GM12878 (cell line): ENCODE measurements around the gene SBNO2. TPM values are rescaled to one million over a fixed set of nuclear protein-coding genes. Genes with fewer than 3 reads are reported as not detected.

Experiments
- ATAC-seq: fragments of 200-7000 bp; cut with Tn5 transposase; 3 replicates; pipeline ENCODE4 v1.9.1; 2020; ENCODE audit warnings: mild to moderate bottlenecking, moderate library complexity
- BruUV-seq: library from RNA; stranded (reverse); fragments of 400-500 nt; replicated peaks from 2 replicates; lab custom pipeline; 2021; lab: Mats Ljungman, UMichigan
- CTCF ChIA-PET: fragments of 300-600 bp; sonication (Branson Sonifier 250); formaldehyde crosslinking; extraction: SDS; loops from one replicate; lab custom pipeline; 2021; ENCODE audit warnings: inconsistent platforms; lab: Yijun Ruan, JAX
- POLR2A ChIA-PET: fragments of 350-600 bp; formaldehyde crosslinking; extraction: SDS; loops from one replicate; lab custom pipeline; 2021; ENCODE audit warnings: inconsistent platforms; lab: Charles Lee
- RAD21 ChIA-PET: fragments of 300-600 bp; sonication (Branson Sonifier 250); formaldehyde crosslinking; loops from one replicate; lab custom pipeline; 2023; ENCODE audit warnings: antibody characterized with exemption; ENCODE audit not compliant: unreplicated experiment; lab: Charles Lee
- SMC1A ChIA-PET: fragments of 300-600 bp; sonication (Branson Sonifier 250); formaldehyde crosslinking; loops from one replicate; lab custom pipeline; 2023; ENCODE audit not compliant: unreplicated experiment, uncharacterized antibody; lab: Charles Lee
- DNase-seq: peaks from one replicate; pipeline ENCODE4 v3.0.0-alpha.2; 2011; ENCODE audit warnings: low read depth, low spot score
- FAIRE-seq: peaks from 3 replicates; lab custom pipeline; 2011; peaks lifted over from hg19 to GRCh38; lab: Jason Lieb, UNC
- H2AFZ ChIP-seq: 2 replicates; pipeline ENCODE4 v1.6.0; 2011; ENCODE audit warnings: low read depth, low read length, control low read depth; ENCODE audit not compliant: control insufficient read depth
- H3K27ac ChIP-seq: 2 replicates; pipeline ENCODE4 v1.5.1; 2011; ENCODE audit warnings: control low read depth; ENCODE audit not compliant: control insufficient read depth, insufficient read depth
- H3K27me3 ChIP-seq, 2 experiments: replicated peaks in 1 of 2; 2 replicates each; pipeline versions ENCODE4 v1.6.0 to v1.6.1; 2011; ENCODE audit warnings: low read length in 1 of 2; ENCODE audit not compliant: control insufficient read depth in 2 of 2, insufficient read depth in 2 of 2
- H3K36me3 ChIP-seq, 2 experiments: 2 replicates each; pipeline ENCODE4 v1.5.1; 2011; ENCODE audit warnings: low read length in 1 of 2; ENCODE audit not compliant: control insufficient read depth in 2 of 2, insufficient read depth in 2 of 2
- H3K4me1 ChIP-seq: 2 replicates; pipeline ENCODE4 v1.6.1; 2011; ENCODE audit warnings: mild to moderate bottlenecking, low read length, moderate library complexity, mixed read lengths; ENCODE audit not compliant: control insufficient read depth, insufficient read depth
- H3K4me2 ChIP-seq: 2 replicates; pipeline ENCODE4 v1.6.0; 2011; ENCODE audit warnings: control low read depth; ENCODE audit not compliant: control insufficient read depth, insufficient read depth
- H3K4me3 ChIP-seq: fragments of 200-600 bp; sonication (generic); 2 replicates; pipeline ENCODE4 v1.5.1; 2016
- H3K79me2 ChIP-seq: 2 replicates; pipeline ENCODE4 v1.6.0; 2011; ENCODE audit warnings: low read length; ENCODE audit not compliant: control insufficient read depth, insufficient read depth
- H3K9ac ChIP-seq: 2 replicates; pipeline ENCODE4 v1.8.0; 2011; ENCODE audit warnings: low read length, control low read depth, mixed read lengths; ENCODE audit not compliant: control insufficient read depth, insufficient read depth
- H3K9me3 ChIP-seq: replicated peaks from 3 replicates; pipeline ENCODE4 v1.5.1; 2011; ENCODE audit warnings: mild to moderate bottlenecking, low read length; ENCODE audit not compliant: control insufficient read depth, insufficient read depth
- H4K20me1 ChIP-seq: 2 replicates; pipeline ENCODE4 v1.6.0; 2011; ENCODE audit not compliant: control insufficient read depth, insufficient read depth
- DPF2 ChIP-seq: fragments of 450-650 bp; IDR thresholded peaks from 2 replicates; pipeline ENCODE4 v1.6.1; 2017; ENCODE audit warnings: mild to moderate bottlenecking
- WGBS: methylation state at CpG from one replicate; pipeline ENCODE4 v1.1.6; 2016; ENCODE audit warnings: low lambda C conversion rate; ENCODE audit not compliant: insufficient replicate concordance, insufficient coverage; ENCODE audit errors: missing lambda C conversion rate; 5-methylcytosine and 5-hydroxymethylcytosine counted together
- in situ Hi-C: fragments of 300-500 bp; cut with MboI; formaldehyde crosslinking; loops from 9 replicates; pipeline ENCODE4 v1.14.3; 2018; ENCODE audit warnings: mixed read lengths
- intact Hi-C: fragments of 100-400 bp; cut with micrococcal nuclease; formaldehyde crosslinking; loops from one replicate; pipeline ENCODE4 v1.14.2; 2022; ENCODE audit not compliant: unreplicated experiment
- polyA plus RNA-seq, 11 experiments: library from polyadenylated mRNA; depleted of rRNA in 4 of 11; unstranded in 6 of 11; stranded (reverse) in 5 of 11; fragments of >200 nt; fragmentation: Nextera tagmentation in 4 of 11; fragmentation: Illumina TruSeq in 1 of 11; extraction: Ambion mirVana in 4 of 11; extraction: Trizol in 1 of 11; gene quantifications; 1 replicate in 1 of 11; 2 replicates in 10 of 11; pipeline versions ENCODE4 v1.2.1 to v1.2.3, GENCODE V29; 2011 to 2016; ENCODE audit warnings: inconsistent platforms in 2 of 11, missing spikeins in 2 of 11, low read depth in 1 of 11
- total RNA-seq, 4 experiments: library from RNA; depleted of rRNA in 3 of 4; stranded (reverse); fragments of >200 nt in 3 of 4; fragmentation: Illumina TruSeq in 1 of 4; extraction: Trizol in 1 of 4; gene quantifications; 2 replicates each; pipeline versions ENCODE4 v1.2.1 to v1.2.3, GENCODE V29; 2013 to 2021
- TF ChIP-seq, protein P1 (sequence below): fragments of 450-650 bp; IDR thresholded peaks from 2 replicates; pipeline ENCODE4 v1.6.1; 2014; ENCODE audit warnings: mild to moderate bottlenecking
- TF ChIP-seq, protein P2 (sequence below): IDR thresholded peaks from 2 replicates; pipeline ENCODE4 v1.6.1; 2011; ENCODE audit warnings: borderline replicate concordance, low read depth, mild to moderate bottlenecking, moderate library complexity, mixed read lengths, low read length; ENCODE audit not compliant: insufficient read depth; ENCODE audit errors: extremely low read length

The SBNO2 gene
- total and polyA plus RNA-seq, 10 of the 15 experiments (the other 5 are each of a cell fraction or from before 2014, with no cell fraction given): 0.08 to 44.6 (median 5.4) TPM

DNA sequence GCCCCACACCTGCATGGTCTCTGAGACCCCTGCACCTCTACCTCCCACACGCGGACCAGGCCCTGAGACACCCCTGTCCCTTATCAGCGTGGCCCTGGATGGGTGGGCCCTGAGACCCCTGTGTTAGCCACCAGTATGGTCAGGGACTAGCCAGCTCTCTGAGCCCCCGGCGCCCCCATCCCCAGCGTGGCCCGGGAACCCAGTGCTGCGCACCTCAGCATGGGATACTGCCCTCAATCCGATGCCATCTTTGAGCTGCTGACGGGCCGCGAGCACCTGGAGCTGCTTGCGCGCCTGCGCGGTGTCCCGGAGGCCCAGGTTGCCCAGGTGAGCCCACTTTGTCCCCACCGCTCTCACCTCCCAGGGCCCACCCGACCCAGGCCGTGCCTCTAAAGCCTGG, 112.1 kb downstream of the SBNO2 start (continued):
- TF ChIP-seq, protein P1, sequence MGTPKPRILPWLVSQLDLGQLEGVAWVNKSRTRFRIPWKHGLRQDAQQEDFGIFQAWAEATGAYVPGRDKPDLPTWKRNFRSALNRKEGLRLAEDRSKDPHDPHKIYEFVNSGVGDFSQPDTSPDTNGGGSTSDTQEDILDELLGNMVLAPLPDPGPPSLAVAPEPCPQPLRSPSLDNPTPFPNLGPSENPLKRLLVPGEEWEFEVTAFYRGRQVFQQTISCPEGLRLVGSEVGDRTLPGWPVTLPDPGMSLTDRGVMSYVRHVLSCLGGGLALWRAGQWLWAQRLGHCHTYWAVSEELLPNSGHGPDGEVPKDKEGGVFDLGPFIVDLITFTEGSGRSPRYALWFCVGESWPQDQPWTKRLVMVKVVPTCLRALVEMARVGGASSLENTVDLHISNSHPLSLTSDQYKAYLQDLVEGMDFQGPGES: no peak

DNA sequence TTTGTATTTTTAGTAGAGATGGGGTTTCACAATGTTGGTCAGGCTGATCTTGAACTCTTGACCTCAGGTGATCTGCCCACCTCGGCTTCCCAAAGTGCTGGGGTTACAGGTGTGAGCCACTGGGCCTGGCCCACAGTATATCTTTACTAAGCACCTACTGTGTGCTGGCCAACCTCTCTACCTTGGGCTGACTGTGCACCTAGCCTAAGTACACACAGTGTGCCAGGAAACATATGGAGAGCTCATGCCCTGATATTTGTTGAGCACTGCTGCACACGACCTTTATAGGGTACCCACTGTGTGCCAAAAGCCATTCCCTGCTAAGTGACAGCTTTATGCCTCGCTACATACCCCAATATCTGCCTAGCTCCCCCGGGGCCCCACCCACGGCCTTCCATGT, 113.4 kb downstream of the SBNO2 start:
- in situ Hi-C loops: no loop called here

More for the DNA sequence above, 113.4 kb downstream of the SBNO2 start:
- no peak overlapping the region for H3K9ac ChIP-seq
- H2AFZ ChIP-seq: no peak overlapping the region
- ChIA-PET SMC1A (no interaction called here), CTCF (no interaction called here), RAD21 (no interaction called here), POLR2A (interaction anchor here (0.7 to 0.9 kb wide), 4 partner anchors 17 to 270 kb away, joined by 3 to 7 read pairs (median 4); no protein-coding TSS in a partner anchor)
- intact Hi-C loops: no loop called here
- no peak overlapping the region for H3K4me2 ChIP-seq
- no peak overlapping the region for H3K27ac ChIP-seq
- no peaks in the 10 kb centered on the region for H3K9me3 ChIP-seq
- 50% methylated on average over 5 of the region's 5 CpGs for WGBS
- H3K27me3 ChIP-seq: no peaks in the 10 kb centered on the region
- no peaks in the 10 kb centered on the region for H4K20me1 ChIP-seq
- FAIRE-seq (no peak), ATAC-seq (no peak), DNase-seq (no peak)
- peak; percentile 45; the same call in 1 of the 2 replicates for TF ChIP-seq DPF2
- TF ChIP-seq, protein P2, sequence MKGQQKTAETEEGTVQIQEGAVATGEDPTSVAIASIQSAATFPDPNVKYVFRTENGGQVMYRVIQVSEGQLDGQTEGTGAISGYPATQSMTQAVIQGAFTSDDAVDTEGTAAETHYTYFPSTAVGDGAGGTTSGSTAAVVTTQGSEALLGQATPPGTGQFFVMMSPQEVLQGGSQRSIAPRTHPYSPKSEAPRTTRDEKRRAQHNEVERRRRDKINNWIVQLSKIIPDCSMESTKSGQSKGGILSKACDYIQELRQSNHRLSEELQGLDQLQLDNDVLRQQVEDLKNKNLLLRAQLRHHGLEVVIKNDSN: no peak
- no peak overlapping the region for H3K4me3 ChIP-seq
- no peaks in the 10 kb centered on the region; a peak in 1 of 4 replicates for H3K36me3 ChIP-seq
- peaks cover 10% of the 10 kb centered on the region; the same call in 1 of the 2 replicates for H3K4me1 ChIP-seq
- no TSS peak for BruUV-seq
- H3K79me2 ChIP-seq: no peaks in the 10 kb centered on the region
